CD4-positive, alpha-beta T cell treated with Interleukin-4 for 1 hour (primary cell): ENCODE measurements around the gene TRIP13.
A peak's percentile ranks its signal among the peaks of the same experiment; 100 is the strongest.
"Not testable (repeated sequence)": the region's sequence is repeated elsewhere in the genome, so short reads cannot be mapped to it uniquely, and the experiment has no call there.

ENCODE experiments used
- DNase-seq, 2 donors: peaks; one replicate each; pipeline ENCODE4 v3.0.0-alpha.2; 2020 to 2022

The TRIP13 gene

GRCh38 chr5:921456-922435, 29.1 kb downstream of the TRIP13 start:
- no peak for DNase-seq

- DNase-seq: no peak
Observed at GRCh38 chr5:922436-923280, 30.0 kb downstream of the TRIP13 start.

DNA sequence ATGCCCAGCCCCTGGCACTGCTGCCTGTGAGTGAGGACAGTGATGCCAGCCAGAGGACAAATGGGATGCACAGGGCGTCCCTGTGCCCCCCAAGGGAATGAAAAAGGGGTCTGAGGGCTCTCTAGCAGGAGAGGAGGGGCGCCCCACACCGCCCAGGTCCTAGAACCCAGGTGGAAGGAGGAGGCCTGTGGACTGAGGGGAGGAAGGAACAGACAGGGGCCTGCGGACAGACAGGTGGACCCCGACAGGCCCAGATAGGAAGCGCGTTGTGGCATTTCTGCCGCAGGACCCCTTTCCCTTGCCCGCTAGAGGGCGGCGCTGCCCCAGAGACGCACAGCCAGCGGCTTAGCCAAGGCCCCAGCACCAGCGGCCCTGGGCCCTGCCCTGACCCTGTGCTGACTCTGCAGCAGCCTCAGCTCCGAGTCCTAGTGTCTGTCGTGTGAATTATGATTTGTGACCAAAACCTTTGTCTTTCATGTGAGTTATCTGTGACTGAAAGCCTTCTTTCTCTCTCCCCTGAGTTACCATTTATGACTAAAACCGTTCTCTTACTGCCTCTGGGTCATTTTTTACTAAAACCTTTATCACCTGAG, 30.7 kb downstream of the TRIP13 start:
- DNase-seq: peak; percentile 53 to 68

- no peak for DNase-seq
Observed at GRCh38 chr5:926417-927171, 33.9 kb downstream of the TRIP13 start.

- DNase-seq: no peak
Observed at GRCh38 chr5:927172-928015, 34.7 kb downstream of the TRIP13 start.

DNA sequence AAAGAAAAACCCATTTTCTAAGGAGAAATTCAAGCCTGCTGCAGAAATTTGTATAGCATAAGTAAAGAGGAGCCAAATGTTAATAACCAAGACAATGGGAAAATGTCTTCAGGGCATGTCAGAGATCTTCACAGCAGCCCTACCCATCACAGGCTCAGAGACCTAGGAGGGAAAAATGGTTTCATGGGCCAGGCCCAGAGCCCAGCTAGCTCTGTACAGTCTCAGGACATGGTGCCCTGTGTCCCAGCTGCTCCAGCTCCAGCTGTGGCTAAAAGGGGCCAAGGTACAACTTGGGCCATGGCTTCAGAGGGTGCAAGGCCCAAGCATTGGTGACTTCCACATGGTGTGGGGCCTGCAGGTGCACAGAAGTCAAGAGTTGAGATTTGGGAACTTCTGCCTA, 36.5 kb downstream of the TRIP13 start:
- not testable (repeated sequence) for DNase-seq

- peak in 1 of 2 donors; percentile 7 for DNase-seq
Observed at GRCh38 chr5:929596-929995, 36.9 kb downstream of the TRIP13 start.

DNA sequence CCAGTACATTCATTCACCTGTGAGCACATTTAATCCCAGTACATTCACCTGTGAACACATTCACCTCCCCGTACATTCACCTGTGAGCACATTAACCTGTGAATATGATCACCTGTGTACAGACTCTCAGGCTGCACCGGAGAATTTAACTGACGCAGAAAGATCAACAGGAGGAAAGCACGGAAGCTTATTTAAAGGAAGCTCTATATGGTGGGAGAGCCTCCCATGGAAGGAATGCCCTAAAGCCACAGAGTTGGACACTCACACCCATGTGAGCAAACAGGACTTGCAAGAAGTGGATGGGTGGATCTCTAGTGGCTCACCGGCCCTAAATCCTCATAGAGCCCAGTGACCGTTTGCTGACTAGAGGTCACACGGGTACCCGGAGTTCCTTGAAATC, 38.2 kb downstream of the TRIP13 start:
- no peak for DNase-seq

- DNase-seq: no peak
Observed at GRCh38 chr5:931570-932145, 39.0 kb downstream of the TRIP13 start.

DNA sequence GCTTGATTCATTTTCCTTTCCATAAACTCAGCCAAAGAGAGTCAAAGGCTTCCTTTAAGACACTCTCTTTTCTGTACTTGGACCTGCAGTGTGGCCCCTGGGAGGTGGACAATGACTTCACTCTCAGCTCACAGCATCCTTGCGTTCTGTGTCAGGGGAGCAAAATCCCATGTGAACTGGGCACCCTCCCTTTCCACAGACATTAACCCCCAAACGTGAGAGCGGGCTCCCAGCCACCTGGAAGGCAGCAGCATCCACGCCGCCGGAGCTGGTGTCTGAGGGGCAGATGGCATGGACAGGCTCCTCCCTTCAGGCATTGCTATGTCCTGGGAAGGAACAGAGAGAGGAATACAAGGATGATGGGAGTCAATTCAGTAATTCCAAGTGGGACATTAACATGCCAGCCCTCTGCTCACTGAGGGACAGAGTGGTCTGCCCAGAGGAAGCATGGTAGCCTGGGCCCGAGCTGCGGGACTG, 39.5 kb downstream of the TRIP13 start:
- peak in 1 of 2 donors; percentile 3 for DNase-seq

GRCh38 chr5:932628-933250, 40.1 kb downstream of the TRIP13 start:
- peak in 1 of 2 donors; percentile 1 for DNase-seq

- peak in 1 of 2 donors; percentile 4 for DNase-seq
Observed at GRCh38 chr5:933251-933861, 40.7 kb downstream of the TRIP13 start.

DNA sequence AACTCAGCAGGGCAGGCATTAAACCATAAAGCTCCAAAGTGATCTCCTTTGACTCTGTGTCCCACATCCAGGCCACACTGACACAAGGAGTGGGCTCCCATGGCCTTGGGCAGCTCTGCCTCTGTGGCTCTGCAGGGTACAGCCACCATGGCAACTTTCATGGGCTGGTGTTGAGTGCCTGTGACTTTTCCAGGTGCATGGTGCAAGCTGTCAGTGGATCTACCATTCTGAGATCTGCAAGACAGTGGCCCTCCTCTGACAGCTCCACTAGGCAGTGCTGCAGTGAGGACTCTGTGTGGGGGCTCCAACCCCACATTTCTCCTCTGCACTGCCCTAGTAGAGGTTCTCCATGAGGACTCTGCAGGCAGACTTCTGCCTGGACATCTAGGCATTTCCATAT, 41.3 kb downstream of the TRIP13 start:
- DNase-seq: peak in 1 of 2 donors; percentile 7

- DNase-seq: peak in 1 of 2 donors; percentile 1
Observed at GRCh38 chr5:934381-934967, 41.8 kb downstream of the TRIP13 start.

DNA sequence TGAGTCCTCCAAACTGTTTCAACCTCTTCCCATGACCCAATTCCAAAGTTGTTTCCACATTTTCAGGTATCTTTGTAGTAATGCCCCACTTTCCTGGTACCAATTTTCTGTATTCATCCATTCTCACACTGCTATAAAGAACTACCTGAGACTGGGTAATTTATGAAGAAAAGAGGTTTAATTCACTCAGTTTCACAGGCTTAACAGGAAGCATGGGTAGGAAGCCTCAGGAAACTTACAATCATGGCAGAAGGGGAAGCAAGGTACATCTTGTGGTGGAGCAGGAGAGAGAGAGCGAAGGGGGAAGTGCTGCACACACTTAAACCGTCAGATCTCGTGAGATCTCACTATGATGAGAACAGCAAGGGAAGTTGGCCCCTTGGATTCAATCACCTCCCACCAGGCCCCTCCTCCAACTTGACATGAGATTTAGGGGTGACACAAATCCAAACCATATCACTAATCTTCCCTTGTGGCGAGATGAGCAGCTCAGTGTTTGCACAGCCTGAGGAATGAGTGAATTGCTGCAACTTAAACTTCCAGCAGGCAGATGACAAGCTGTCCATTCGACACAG, 42.9 kb downstream of the TRIP13 start:
- DNase-seq: peak in 1 of 2 donors; percentile 5

DNA sequence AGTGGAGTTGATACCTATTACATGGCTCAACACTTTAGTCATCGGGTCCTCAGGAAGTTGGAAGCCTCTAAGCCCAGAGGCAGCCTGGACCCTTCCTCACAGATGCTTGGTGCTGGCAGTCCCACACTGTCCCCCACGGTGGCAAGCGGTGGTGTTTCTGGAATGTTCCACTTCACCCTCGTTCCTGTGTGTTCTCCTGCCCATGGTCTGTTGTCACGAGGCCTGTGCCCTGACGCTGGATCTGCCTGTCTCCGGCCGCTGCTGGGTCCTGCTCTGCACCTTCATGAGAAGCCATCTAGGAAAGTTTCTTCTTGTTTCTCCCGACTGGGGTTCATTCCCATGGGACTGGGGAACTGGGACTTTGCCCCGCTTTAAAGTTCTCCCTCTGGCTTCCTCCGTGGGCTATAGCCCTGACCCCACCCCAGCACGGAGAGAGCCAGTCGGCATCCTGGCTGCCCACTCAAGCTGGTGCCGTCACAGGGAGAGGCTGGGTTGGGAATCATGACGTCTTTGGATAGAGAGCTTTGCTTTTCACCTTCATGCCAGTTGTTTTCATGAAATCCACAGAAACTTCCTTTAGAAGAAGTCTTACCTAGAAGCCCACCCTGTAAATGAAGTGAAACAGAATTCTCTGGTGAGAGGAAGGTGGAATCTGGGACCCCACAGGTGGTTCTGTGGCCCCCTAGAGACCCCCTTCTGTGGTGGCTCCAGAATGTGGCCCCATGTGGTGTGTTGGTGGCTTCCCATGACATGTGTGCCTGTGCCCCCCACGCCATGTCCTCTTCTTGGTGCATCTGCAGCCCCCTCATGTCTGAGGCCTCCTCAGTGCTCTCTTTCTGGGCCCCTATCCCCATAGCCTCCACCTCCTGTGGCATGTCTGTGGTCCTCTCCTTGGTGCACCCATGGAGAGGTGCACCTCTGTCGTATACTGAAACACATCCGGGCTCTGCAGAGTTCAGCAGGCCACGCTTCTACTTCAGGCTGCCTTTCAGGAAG, 43.8 kb downstream of the TRIP13 start:
- peak in 1 of 2 donors; percentile 3 for DNase-seq

DNA sequence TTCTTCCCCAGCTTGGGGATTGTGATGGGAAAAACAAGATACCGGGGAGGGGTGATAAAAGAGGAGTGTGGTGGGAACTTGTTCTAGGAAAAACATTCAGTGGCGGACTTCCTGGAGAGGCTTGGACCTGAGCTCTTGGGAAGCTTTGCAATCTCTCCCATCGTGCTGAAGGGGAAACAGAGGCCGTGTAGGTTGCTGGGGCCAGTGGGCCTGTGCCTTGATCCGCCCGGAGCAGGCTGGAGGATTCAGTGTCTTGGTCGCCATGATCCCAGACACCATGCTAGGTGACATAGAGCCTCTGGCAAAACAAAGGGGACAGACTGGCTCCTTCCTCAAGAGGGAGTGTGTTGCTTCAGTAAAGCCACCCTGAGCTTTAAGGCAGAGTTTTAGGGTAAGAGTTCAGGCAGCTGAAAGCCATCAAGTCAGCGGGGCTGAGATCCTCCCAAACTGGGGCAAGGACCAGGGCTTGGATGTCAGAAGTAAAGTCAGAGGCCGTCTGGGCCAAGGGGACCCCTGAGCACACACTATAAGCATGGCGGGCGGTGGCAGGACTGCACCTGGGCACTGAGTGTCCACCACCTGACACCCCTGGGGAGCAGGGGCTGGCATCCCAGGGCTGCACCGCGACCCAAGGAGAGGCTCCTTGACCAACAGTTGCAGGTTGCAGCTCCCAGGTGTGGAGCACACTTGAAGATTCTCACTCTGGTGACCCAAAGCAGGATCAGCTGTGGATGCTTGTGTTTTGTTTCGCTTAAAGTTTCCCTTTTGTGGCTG, 44.7 kb downstream of the TRIP13 start:
- DNase-seq: peak in 1 of 2 donors; percentile 8
